ENCODE results near the gene RIT2.

RIT2 gene

DNA sequence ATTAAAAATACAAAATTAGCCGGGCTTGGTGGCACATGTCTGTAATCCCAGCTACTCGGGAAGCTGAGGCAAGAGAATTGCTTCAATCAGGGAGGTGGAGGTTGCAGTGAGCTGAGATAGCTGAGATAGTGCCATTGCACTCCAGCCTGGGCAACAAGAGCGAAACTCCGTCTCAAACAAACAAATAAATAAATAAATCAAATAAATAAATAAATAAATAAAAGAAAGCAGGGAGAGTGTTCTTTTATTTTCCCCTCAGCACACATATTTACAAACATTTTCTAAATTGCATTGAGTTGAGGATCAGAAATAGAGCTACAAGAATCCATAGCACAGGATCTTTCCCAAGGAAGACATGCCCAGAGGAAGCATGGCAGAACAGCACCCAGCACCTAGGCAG is 71.9 kb downstream of the RIT2 start (continued):
- TF ChIP-seq ZBTB49 (tag by site-specific recombination; IDR thresholded peaks at IDR 0.05; ENCODE audit: low read depth) = no peak
- no peak for TF ChIP-seq ZNF37A (tag by site-specific recombination; IDR thresholded peaks at IDR 0.05)
- no peak for TF ChIP-seq ZNF274 (IDR thresholded peaks at IDR 0.05; ENCODE audit: low read length)
- TF ChIP-seq ZNF274 (tag by site-specific recombination; IDR thresholded peaks at IDR 0.05; ENCODE audit: borderline replicate concordance) = no peak
- TF ChIP-seq ZNF701 (tag by site-specific recombination; IDR thresholded peaks at IDR 0.05) = no peak
- TF ChIP-seq ZNF221 (tag by site-specific recombination; IDR thresholded peaks at IDR 0.05; ENCODE audit: borderline replicate concordance) = no peak
- TF ChIP-seq ZNF214 (tag by site-specific recombination; IDR thresholded peaks at IDR 0.05; ENCODE audit: borderline replicate concordance) = no peak
- TF ChIP-seq ZNF660 (tag by site-specific recombination; IDR thresholded peaks at IDR 0.05) = no peak
- no peak for TF ChIP-seq ZNF645 (tag by site-specific recombination; IDR thresholded peaks at IDR 0.05)
- peak; percentile 52; the same call in 1 of the 2 replicates for TF ChIP-seq ZNF530 (tag by site-specific recombination; IDR thresholded peaks at IDR 0.05; ENCODE audit: low read depth)
- no peak for TF ChIP-seq ZNF777 (tag by site-specific recombination; IDR thresholded peaks at IDR 0.05; ENCODE audit: borderline replicate concordance)
- TF ChIP-seq ZFP3 (tag by site-specific recombination; IDR thresholded peaks at IDR 0.05; ENCODE audit: low read depth) = peak; percentile 24; the same call in 1 of the 2 replicates
- TF ChIP-seq, protein P1, sequence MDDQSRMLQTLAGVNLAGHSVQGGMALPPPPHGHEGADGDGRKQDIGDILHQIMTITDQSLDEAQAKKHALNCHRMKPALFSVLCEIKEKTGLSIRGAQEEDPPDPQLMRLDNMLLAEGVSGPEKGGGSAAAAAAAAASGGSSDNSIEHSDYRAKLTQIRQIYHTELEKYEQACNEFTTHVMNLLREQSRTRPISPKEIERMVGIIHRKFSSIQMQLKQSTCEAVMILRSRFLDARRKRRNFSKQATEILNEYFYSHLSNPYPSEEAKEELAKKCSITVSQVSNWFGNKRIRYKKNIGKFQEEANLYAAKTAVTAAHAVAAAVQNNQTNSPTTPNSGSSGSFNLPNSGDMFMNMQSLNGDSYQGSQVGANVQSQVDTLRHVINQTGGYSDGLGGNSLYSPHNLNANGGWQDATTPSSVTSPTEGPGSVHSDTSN (CRISPR knock-in tag; IDR thresholded peaks at IDR 0.05) = no peak
- no peak for TF ChIP-seq ZBTB17 (tag by site-specific recombination; IDR thresholded peaks at IDR 0.05)
- peak; percentile 84; the same call in 1 of the 2 replicates for TF ChIP-seq ZNF140 (tag by site-specific recombination; IDR thresholded peaks at IDR 0.05)
- no peak for TF ChIP-seq INSM2 (tag by site-specific recombination; IDR thresholded peaks at IDR 0.05)
- TF ChIP-seq CTCF (tag by site-specific recombination; IDR thresholded peaks at IDR 0.05) = no peak
- no peak for TF ChIP-seq TSHZ1 (tag by site-specific recombination; IDR thresholded peaks at IDR 0.05; ENCODE audit: borderline replicate concordance)
- TF ChIP-seq ZNF248 (tag by site-specific recombination; IDR thresholded peaks at IDR 0.05) = no peak
- peak; percentile 63; the same call in 1 of the 2 replicates for TF ChIP-seq ZNF266 (tag by site-specific recombination; IDR thresholded peaks at IDR 0.05; ENCODE audit: low read depth)
- TF ChIP-seq, protein P2, sequence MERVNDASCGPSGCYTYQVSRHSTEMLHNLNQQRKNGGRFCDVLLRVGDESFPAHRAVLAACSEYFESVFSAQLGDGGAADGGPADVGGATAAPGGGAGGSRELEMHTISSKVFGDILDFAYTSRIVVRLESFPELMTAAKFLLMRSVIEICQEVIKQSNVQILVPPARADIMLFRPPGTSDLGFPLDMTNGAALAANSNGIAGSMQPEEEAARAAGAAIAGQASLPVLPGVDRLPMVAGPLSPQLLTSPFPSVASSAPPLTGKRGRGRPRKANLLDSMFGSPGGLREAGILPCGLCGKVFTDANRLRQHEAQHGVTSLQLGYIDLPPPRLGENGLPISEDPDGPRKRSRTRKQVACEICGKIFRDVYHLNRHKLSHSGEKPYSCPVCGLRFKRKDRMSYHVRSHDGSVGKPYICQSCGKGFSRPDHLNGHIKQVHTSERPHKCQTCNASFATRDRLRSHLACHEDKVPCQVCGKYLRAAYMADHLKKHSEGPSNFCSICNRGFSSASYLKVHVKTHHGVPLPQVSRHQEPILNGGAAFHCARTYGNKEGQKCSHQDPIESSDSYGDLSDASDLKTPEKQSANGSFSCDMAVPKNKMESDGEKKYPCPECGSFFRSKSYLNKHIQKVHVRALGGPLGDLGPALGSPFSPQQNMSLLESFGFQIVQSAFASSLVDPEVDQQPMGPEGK (tag by site-specific recombination; IDR thresholded peaks at IDR 0.05) = no peak
- TF ChIP-seq GLI4 (tag by site-specific recombination; IDR thresholded peaks at IDR 0.05) = no peak
- TF ChIP-seq, protein P3, sequence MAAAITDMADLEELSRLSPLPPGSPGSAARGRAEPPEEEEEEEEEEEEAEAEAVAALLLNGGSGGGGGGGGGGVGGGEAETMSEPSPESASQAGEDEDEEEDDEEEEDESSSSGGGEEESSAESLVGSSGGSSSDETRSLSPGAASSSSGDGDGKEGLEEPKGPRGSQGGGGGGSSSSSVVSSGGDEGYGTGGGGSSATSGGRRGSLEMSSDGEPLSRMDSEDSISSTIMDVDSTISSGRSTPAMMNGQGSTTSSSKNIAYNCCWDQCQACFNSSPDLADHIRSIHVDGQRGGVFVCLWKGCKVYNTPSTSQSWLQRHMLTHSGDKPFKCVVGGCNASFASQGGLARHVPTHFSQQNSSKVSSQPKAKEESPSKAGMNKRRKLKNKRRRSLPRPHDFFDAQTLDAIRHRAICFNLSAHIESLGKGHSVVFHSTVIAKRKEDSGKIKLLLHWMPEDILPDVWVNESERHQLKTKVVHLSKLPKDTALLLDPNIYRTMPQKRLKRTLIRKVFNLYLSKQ (tag by site-specific recombination; IDR thresholded peaks at IDR 0.05; ENCODE audit: borderline replicate concordance) = no peak
- TF ChIP-seq ZNF580 (tag by site-specific recombination; IDR thresholded peaks at IDR 0.05) = no peak
